Heart right ventricle (tissue), 16 donors: ENCODE data around the gene CELF4. TPM values are rescaled to one million over a fixed set of nuclear protein-coding genes. Genes with fewer than 3 reads are reported as not detected.

Source experiments
- ATAC-seq, 8 donors: fragments of 200-7000 bp; cut with Tn5 transposase; one replicate each; pipeline ENCODE4 v1.9.1; 2020; ENCODE audit warnings: mild to moderate bottlenecking in 8 of 8, moderate library complexity in 8 of 8, moderate number of reproducible peaks in 1 of 8
- DNase-seq, 2 donors: peaks; one replicate each; pipeline ENCODE4 v3.0.0-alpha.2; 2020
- H3K27ac ChIP-seq, 10 donors: fragments of 200-600 bp; sonication (generic) in 2 of 10; one replicate each; pipeline versions ENCODE4 v1.5.0 to v1.8.0; 2020 to 2022; ENCODE audit warnings: mild to moderate bottlenecking in 3 of 10
- H3K27me3 ChIP-seq, 7 donors: fragments of 200-600 bp; one replicate each; pipeline ENCODE4 v1.8.0; 2021 to 2022; ENCODE audit warnings: mild to moderate bottlenecking in 2 of 7
- H3K36me3 ChIP-seq, 9 donors: fragments of 200-600 bp; sonication (generic) in 1 of 9; one replicate each; pipeline versions ENCODE4 v1.5.0 to v1.8.0; 2020 to 2022; ENCODE audit warnings: mild to moderate bottlenecking in 2 of 9
- H3K4me1 ChIP-seq, 9 donors: fragments of 200-600 bp; sonication (generic) in 1 of 9; one replicate each; pipeline versions ENCODE4 v1.5.0 to v1.8.0; 2020 to 2022; ENCODE audit warnings: mild to moderate bottlenecking in 4 of 9
- H3K4me3 ChIP-seq, 10 donors: fragments of 200-600 bp; sonication (generic) in 2 of 10; one replicate each; pipeline versions ENCODE4 v1.5.0 to v1.8.0; 2020 to 2022; ENCODE audit warnings: mild to moderate bottlenecking in 7 of 10, moderate library complexity in 2 of 10
- H3K9me3 ChIP-seq, 11 donors: fragments of 200-600 bp in 10 of 11; sonication (generic) in 2 of 11; one replicate each; pipeline versions ENCODE4 v1.5.0 to v1.8.0; 2013 to 2022; ENCODE audit warnings: mild to moderate bottlenecking in 2 of 11, control low read depth in 1 of 11, moderate library complexity in 1 of 11
- CTCF ChIP-seq, 9 donors: fragments of 200-600 bp; sonication (generic) in 2 of 9; IDR thresholded peaks; one replicate each; pipeline versions ENCODE4 v1.5.0 to v1.8.0; 2021 to 2022; ENCODE audit warnings: antibody characterized with exemption in 9 of 9, mild to moderate bottlenecking in 5 of 9, moderate library complexity in 1 of 9
- WGBS, 2 donors: extraction: QIAGEN DNeasy Blood & Tissue Kit; methylation state at CpG; one replicate each; pipeline ENCODE4 v1.1.7; 2013; ENCODE audit warnings: inconsistent platforms in 1 of 2; 5-methylcytosine and 5-hydroxymethylcytosine counted together
- intact Hi-C, 10 donors: fragments of 100-400 bp; cut with DNase I; formaldehyde crosslinking; loops; one replicate each; pipeline versions ENCODE4 v1.11.1 to v1.14.2; 2022
- polyA plus RNA-seq, 2 donors: library from polyadenylated mRNA; stranded (reverse); fragments of 200-250 nt; gene quantifications; one replicate each; pipeline ENCODE4 v1.2.3, GENCODE V29; 2013
- total RNA-seq, 10 donors: library from RNA; stranded (reverse); fragmentation: NEBNext Ultra II Directional in 3 of 10; extraction: Animal tissue kit (Norgen Biotek cat#: 25700) in 3 of 10; gene quantifications; one replicate each; pipeline versions ENCODE4 v1.2.1 to v1.2.4, GENCODE V29; 2021 to 2023
- donor health status: Arrhythmogenic right ventricular cardiomyopathy.
- donor health status: ischemic (EF 13 %, LVEDD 7.1; RV severe dilation, severe dysfunction).
- donor health status: healthy with polysubstance abuse.
- donor health status: DM: no; HTN: yes; CAD: no.
- donor health status: DM: no; HTN: no; CAD: no.
- donor health status: ischemic (EF 25% LVEDD 6.9; RV normal size, moderate dysfunction).
- donor health status: ischemic (EF 25% LVEDD 5.7; RV mildly dilated, moderate dysfunction).
- donor health status: healthy.
- donor health status: DM: yes; HTN: yes; CAD: no.
- donor health status: Ischemic cardiomyopathy.
- donor health status: ischemic (EF 35%, LVEDD 5.7; RV mildly dilated, moderate dysfunction).
- donor health status: nonischemic (EF 11% LVEDD 7.7; RV severe dilation, severe dysfunction).
- donor health status: DM: yes; HTN: yes; CAD: no.
- donor health status: PGD.
- donor health status: ischemic (EF 29% LVEDD 5.4; RV normal size, mild dysfunction).
- donor health status: nonischemic (EF 23%, LVEDD 6.1; RV moderate dilation, normal function).

CELF4 gene
- total and polyA plus RNA-seq, 12 donors, result 0.07 to 1.2 (median 0.31) TPM; not detected in 1

GRCh38 chr18:37520508-37520907 lies 45.1 kb downstream of the CELF4 start:
- no peaks in the 10 kb centered on the region for H3K36me3 ChIP-seq
- H3K27ac ChIP-seq, result no peak overlapping the region
- WGBS, 2 donors, result 76 to 78% methylated on average over 3 of the region's 3 CpGs
- no peak overlapping the region for H3K4me3 ChIP-seq
- TF ChIP-seq CTCF (IDR thresholded peaks at IDR 0.05), result no peak
- H3K4me1 ChIP-seq, result peaks cover 0 to 6% (median 0%) of the 10 kb centered on the region in 9 donors
- ATAC-seq (no peak), DNase-seq (no peak)
- H3K27me3 ChIP-seq, result peaks cover 0 to 68% (median 44%) of the 10 kb centered on the region in 7 donors
- intact Hi-C loops, result no loop called here
- H3K9me3 ChIP-seq, result no peaks in the 10 kb centered on the region

GRCh38 chr18:37519510-37520135 lies 46.0 kb downstream of the CELF4 start:
- H3K9me3 ChIP-seq, result no peaks in the 10 kb centered on the region
- 73 to 74% methylated on average over 9 of the region's 9 CpGs for WGBS, 2 donors
- peaks cover 0 to 2% (median 0%) of the 10 kb centered on the region in 9 donors for H3K4me1 ChIP-seq
- DNase-seq (no peak), ATAC-seq (no peak)
- no peak overlapping the region for H3K27ac ChIP-seq
- no peak overlapping the region for H3K4me3 ChIP-seq
- peaks cover 0 to 59% (median 35%) of the 10 kb centered on the region in 7 donors for H3K27me3 ChIP-seq
- no peak for TF ChIP-seq CTCF (IDR thresholded peaks at IDR 0.05)
- no peaks in the 10 kb centered on the region for H3K36me3 ChIP-seq
- intact Hi-C loops, result loop anchor here in 1 of 10 donors (5.0 kb wide), 1 partner anchor 1927 kb away; no protein-coding TSS in a partner anchor

DNA sequence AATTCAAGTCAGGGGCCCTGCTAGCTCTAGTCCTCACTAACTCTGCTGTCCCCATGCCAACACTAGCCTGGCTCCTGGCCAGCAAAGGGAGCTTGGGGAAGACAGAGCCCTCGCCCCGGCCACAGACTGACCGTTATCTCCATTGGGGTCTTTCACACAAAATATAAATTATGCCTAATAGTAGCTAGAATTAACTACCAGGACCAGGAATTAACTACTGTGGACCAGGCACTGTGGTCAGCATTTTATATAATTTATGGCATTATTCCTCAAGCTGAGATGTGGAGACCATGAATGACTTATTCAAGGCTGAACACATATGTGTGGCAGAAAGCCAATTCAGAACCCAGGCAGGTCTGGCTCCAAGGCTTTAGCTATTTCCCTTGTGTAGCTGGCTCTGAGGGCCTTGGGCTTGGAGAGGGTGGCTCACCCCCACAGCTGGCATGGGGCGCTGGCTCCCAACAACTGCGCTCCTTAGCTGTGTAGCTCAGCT lies 49.2 kb downstream of the CELF4 start:
- DNase-seq (no peak), ATAC-seq (no peak)
- H3K36me3 ChIP-seq, result no peaks in the 10 kb centered on the region
- no peaks in the 10 kb centered on the region for H3K4me1 ChIP-seq
- TF ChIP-seq CTCF (IDR thresholded peaks at IDR 0.05), result no peak
- intact Hi-C loops, result loop anchor here in 1 of 10 donors (5.0 kb wide), 1 partner anchor 1924 kb away; no protein-coding TSS in a partner anchor
- WGBS, 2 donors, result 72 to 80% methylated on average over 5 of the region's 5 CpGs
- H3K27me3 ChIP-seq, result peaks cover 0 to 49% (median 20%) of the 10 kb centered on the region in 7 donors
- H3K9me3 ChIP-seq, result no peaks in the 10 kb centered on the region
- H3K4me3 ChIP-seq, result no peak overlapping the region
- H3K27ac ChIP-seq, result no peak overlapping the region

DNA sequence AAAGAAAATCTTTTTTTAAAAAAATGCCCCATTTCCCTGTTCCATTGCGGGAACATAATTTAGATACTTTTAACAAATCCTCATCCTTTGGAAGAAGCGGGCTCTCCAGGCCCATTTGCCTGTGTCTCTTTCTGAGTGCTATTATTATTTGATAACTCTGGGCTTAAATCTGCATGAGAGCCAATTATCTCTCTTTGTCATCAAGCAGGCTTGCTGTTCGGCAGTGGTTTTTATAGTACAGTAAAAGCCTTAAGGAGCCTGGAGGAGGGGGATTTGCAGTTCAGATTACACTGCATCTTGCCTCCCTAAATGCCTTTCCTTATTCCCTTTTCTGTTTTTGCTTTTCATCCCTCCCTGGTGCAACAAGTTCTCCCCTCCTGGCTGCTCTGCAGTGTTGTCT lies 50.6 kb downstream of the CELF4 start:
- H3K36me3 ChIP-seq, result no peaks in the 10 kb centered on the region
- no peaks in the 10 kb centered on the region for H3K4me1 ChIP-seq
- DNase-seq (no peak), ATAC-seq (no peak)
- 83 to 85% methylated on average over 3 of the region's 3 CpGs for WGBS, 2 donors
- TF ChIP-seq CTCF (IDR thresholded peaks at IDR 0.05), result no peak
- peaks cover 0 to 47% (median 20%) of the 10 kb centered on the region in 7 donors for H3K27me3 ChIP-seq
- H3K9me3 ChIP-seq, result peaks cover 0 to 5% (median 0%) of the 10 kb centered on the region in 11 donors
- intact Hi-C loops, result loop anchor here in 1 of 10 donors (5.0 kb wide), 1 partner anchor 1923 kb away; no protein-coding TSS in a partner anchor
- no peak overlapping the region for H3K27ac ChIP-seq
- H3K4me3 ChIP-seq, result no peak overlapping the region
